Esophagus (tissue), 2 donors: ENCODE data around the gene CPE. TPM values are rescaled to one million over a fixed set of nuclear protein-coding genes. Genes with fewer than 3 reads are reported as not detected.
A peak's percentile ranks its signal among the peaks of the same experiment; 100 is the strongest.

Source experiments
- H3K27ac ChIP-seq, 2 donors: one replicate each; pipeline ENCODE4 v1.5.1; 2013; ENCODE audit warnings: low read depth in 2 of 2, mild to moderate bottlenecking in 2 of 2, inconsistent platforms in 1 of 2, low read length in 1 of 2, moderate library complexity in 1 of 2
- H3K27me3 ChIP-seq, 2 donors: one replicate each; pipeline ENCODE4 v1.6.1; 2013; ENCODE audit warnings: low read length in 2 of 2, control low read depth in 1 of 2, mild to moderate bottlenecking in 1 of 2; ENCODE audit not compliant: insufficient read depth in 2 of 2, control insufficient read depth in 1 of 2
- H3K36me3 ChIP-seq, 2 donors: one replicate each; pipeline ENCODE4 v1.6.1; 2013; ENCODE audit warnings: low read length in 1 of 2; ENCODE audit not compliant: control insufficient read depth in 2 of 2, insufficient read depth in 2 of 2
- H3K4me1 ChIP-seq, 2 donors: one replicate each; pipeline ENCODE4 v1.6.1; 2013; ENCODE audit warnings: low read length in 1 of 2; ENCODE audit not compliant: control insufficient read depth in 2 of 2, insufficient read depth in 2 of 2
- H3K4me3 ChIP-seq, 2 donors: one replicate each; pipeline ENCODE4 v1.5.1; 2013; ENCODE audit warnings: low read length in 2 of 2, mild to moderate bottlenecking in 2 of 2, low read depth in 1 of 2, moderate library complexity in 1 of 2
- H3K9me3 ChIP-seq, 2 donors: one replicate each; pipeline ENCODE4 v1.6.1; 2013; ENCODE audit warnings: mild to moderate bottlenecking in 2 of 2, low read depth in 1 of 2, low read length in 1 of 2, moderate library complexity in 1 of 2; ENCODE audit not compliant: control insufficient read depth in 2 of 2, insufficient read depth in 1 of 2
- WGBS, 2 donors: extraction: QIAGEN DNeasy Blood & Tissue Kit; methylation state at CpG; one replicate each; pipeline ENCODE4 v1.1.7; 2013; 5-methylcytosine and 5-hydroxymethylcytosine counted together
- polyA plus RNA-seq, 2 donors: library from polyadenylated mRNA; stranded (reverse); fragments of 200-250 nt; gene quantifications; one replicate each; pipeline ENCODE4 v1.2.3, GENCODE V29; 2013
- donor health status: healthy with polysubstance abuse.
- donor health status: Bipolar disorder and iron deficiency.

Gene CPE
- polyA plus RNA-seq, 2 donors, result 7.0 to 19.9 TPM

- Histone ChIP-seq H3K4me1 (no peaks in the 10 kb centered on the region), H3K27ac (no peak overlapping the region), H3K27me3 (no peaks in the 10 kb centered on the region), H3K9me3 (peaks cover 0 to 2% of the 10 kb centered on the region in 2 donors), H3K36me3 (no peaks in the 10 kb centered on the region), H3K4me3 (no peak overlapping the region)
- 61 to 65% methylated on average over 7 of the region's 7 CpGs for WGBS, 2 donors
These were observed 85.6 kb downstream of the CPE start for GRCh38 chr4:165464376-165464775.

- Histone ChIP-seq H3K27me3 (no peaks in the 10 kb centered on the region), H3K9me3 (peaks cover 0 to under 1% of the 10 kb centered on the region in 2 donors), H3K4me3 (no peak overlapping the region), H3K27ac (no peak overlapping the region), H3K4me1 (no peaks in the 10 kb centered on the region), H3K36me3 (no peaks in the 10 kb centered on the region)
- WGBS, 2 donors, result 24 to 28% methylated on average over 9 of the region's 9 CpGs
These were observed 86.1 kb downstream of the CPE start for GRCh38 chr4:165464813-165465381.

- Histone ChIP-seq H3K9me3 (peaks cover 0 to 3% of the 10 kb centered on the region in 2 donors), H3K27me3 (no peaks in the 10 kb centered on the region), H3K4me3 (no peak overlapping the region), H3K4me1 (no peaks in the 10 kb centered on the region), H3K27ac (no peak overlapping the region), H3K36me3 (no peaks in the 10 kb centered on the region)
- WGBS, 2 donors, result 84% methylated on average over 2 of the region's 2 CpGs
These were observed 91.2 kb downstream of the CPE start for GRCh38 chr4:165470009-165470408.

GRCh38 chr4:165472943-165473676 lies 94.3 kb downstream of the CPE start:
- Histone ChIP-seq H3K36me3 (peaks cover 0 to 3% of the 10 kb centered on the region in 2 donors), H3K4me1 (peaks cover 0 to 3% of the 10 kb centered on the region in 2 donors), H3K9me3 (peaks cover 0 to 3% of the 10 kb centered on the region in 2 donors), H3K27me3 (no peaks in the 10 kb centered on the region), H3K4me3 (no peak overlapping the region), H3K27ac (no peak overlapping the region)
- 91 to 96% methylated on average over 2 of the region's 2 CpGs for WGBS, 2 donors

- Histone ChIP-seq H3K4me1 (peaks cover 0 to 3% of the 10 kb centered on the region in 2 donors), H3K4me3 (no peak overlapping the region), H3K27me3 (no peaks in the 10 kb centered on the region), H3K9me3 (peaks cover 0 to 3% of the 10 kb centered on the region in 2 donors), H3K27ac (no peak overlapping the region), H3K36me3 (peaks cover 0 to 3% of the 10 kb centered on the region in 2 donors)
- WGBS, 2 donors, result 89 to 90% methylated on average over 8 of the region's 8 CpGs
These were observed 96.2 kb downstream of the CPE start for GRCh38 chr4:165474784-165475705.

- no peak overlapping the region for H3K27ac ChIP-seq
- H3K4me1 ChIP-seq, result peaks cover 0 to 3% of the 10 kb centered on the region in 2 donors
- WGBS, 2 donors, result 96 to 100% methylated on average over 4 of the region's 4 CpGs
- H3K27me3 ChIP-seq, result no peaks in the 10 kb centered on the region
- peaks cover 0 to 3% of the 10 kb centered on the region in 2 donors for H3K36me3 ChIP-seq
- peaks cover 0 to 3% of the 10 kb centered on the region in 2 donors for H3K9me3 ChIP-seq
- H3K4me3 ChIP-seq, result no peak overlapping the region
These were observed 96.9 kb downstream of the CPE start for GRCh38 chr4:165475706-165476070.

GRCh38 chr4:165476214-165477098 lies 97.6 kb downstream of the CPE start:
- WGBS, 2 donors, result 83% methylated on average over 14 of the region's 14 CpGs
- Histone ChIP-seq H3K27me3 (no peaks in the 10 kb centered on the region), H3K9me3 (peaks cover 0 to 3% of the 10 kb centered on the region in 2 donors), H3K4me1 (peaks cover 0 to 3% of the 10 kb centered on the region in 2 donors), H3K36me3 (peaks cover 0 to 3% of the 10 kb centered on the region in 2 donors), H3K27ac (peak overlapping the region; percentile 75 to 86), H3K4me3 (no peak overlapping the region)

- WGBS, 2 donors, result 72 to 88% methylated on average over 4 of the region's 4 CpGs
- H3K36me3 ChIP-seq, result peaks cover 0 to 3% of the 10 kb centered on the region in 2 donors
- peak overlapping the region in 1 of 2 donors; percentile 29 for H3K27ac ChIP-seq
- H3K27me3 ChIP-seq, result no peaks in the 10 kb centered on the region
- H3K9me3 ChIP-seq, result peaks cover 0 to 3% of the 10 kb centered on the region in 2 donors
- H3K4me3 ChIP-seq, result no peak overlapping the region
- H3K4me1 ChIP-seq, result peaks cover 0 to 3% of the 10 kb centered on the region in 2 donors
These were observed 99.0 kb downstream of the CPE start for GRCh38 chr4:165477799-165478198.
